ENCODE data around the gene MRPL54.
"Not testable (repeated sequence)": the region's sequence is repeated elsewhere in the genome, so short reads cannot be mapped to it uniquely, and the experiment has no call there.

Gene MRPL54

DNA sequence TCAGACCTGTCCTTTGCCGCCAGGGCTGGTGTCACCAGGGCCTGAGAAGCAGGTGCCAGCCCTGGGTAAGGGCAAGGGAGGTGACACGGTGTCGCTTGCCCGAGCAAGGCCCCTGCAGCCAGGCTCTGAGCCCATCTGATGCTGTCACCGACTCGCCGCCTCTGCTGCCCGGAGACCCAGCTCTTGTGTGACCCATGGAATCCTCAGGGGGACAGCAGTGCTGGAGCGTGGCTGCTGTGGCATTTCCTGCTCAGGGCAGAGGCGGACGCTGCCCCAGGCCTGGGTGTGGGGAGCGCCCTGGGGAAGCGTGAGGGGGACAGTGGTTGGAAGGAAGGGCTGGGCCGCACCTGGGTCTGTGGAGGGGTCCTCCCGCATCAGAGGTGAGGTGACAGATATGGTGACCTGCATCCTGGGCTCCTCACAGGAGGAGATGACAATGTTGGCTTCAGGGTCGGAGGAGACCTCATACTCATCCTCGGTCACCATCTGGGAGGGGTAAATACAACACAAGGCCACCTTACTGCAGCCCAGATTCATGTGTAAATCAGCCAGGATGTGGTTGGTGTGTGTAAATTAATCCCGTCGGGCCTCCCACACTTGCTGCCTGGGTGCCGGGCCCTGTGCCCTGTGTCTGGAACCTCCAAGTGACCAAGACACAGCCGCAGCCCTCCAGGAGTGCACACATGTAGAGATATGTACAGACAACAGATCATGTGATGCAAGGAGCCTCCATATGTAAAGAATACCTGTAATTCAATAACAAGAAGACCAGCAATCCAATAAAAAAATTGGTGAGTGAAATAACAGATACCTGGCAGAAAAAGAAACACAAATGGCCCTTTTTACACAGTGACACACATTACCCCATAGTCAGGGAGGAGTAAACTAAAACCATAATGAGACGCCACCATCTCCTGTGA is 51.3 kb downstream of the MRPL54 start:
- DNase-seq (ENCODE audit: low spot score), result no peak

DNA sequence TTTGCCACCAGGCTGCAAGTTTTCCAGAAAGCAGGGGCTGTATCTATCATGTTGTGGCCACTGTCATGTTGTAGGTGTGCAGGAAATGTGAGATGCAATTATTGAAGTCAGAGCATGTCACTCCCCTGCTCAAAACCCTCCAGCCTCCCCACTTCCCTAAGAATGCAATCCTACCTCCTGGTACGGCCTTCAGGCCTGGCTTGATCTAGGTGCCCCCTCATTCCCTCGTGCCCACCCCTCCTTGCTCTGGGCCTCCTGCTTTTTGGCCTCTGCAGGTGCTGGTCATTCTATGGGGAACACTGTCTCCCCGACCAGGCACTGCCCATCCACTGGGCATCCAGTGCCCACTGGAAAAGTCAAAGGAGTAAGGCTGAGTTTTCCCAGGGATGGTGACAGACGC is 52.2 kb downstream of the MRPL54 start:
- DNase-seq (ENCODE audit: low spot score), result no peak

GRCh38 chr19:3816148-3816547 is 53.7 kb downstream of the MRPL54 start:
- DNase-seq (ENCODE audit: low spot score), result not testable (repeated sequence)

GRCh38 chr19:3816566-3817218 is 54.2 kb downstream of the MRPL54 start:
- no peak for DNase-seq (ENCODE audit: low spot score)

Data from NAMALWA (cell line).